Ascending aorta (tissue), 2 donors: Measurements from ENCODE around the gene ASTN1. TPM values are rescaled to one million over a fixed set of nuclear protein-coding genes. Genes with fewer than 3 reads are reported as not detected.

ENCODE experiments used
- DNase-seq, 2 donors: peaks; one replicate each; pipeline ENCODE4 v3.0.0-alpha.2; 2019; ENCODE audit warnings: low spot score in 2 of 2
- H3K27ac ChIP-seq, 2 donors: fragments of 200-600 bp; sonication (generic); one replicate each; pipeline ENCODE4 v1.5.1; 2016 to 2017; ENCODE audit warnings: mild to moderate bottlenecking in 1 of 2
- H3K27me3 ChIP-seq: fragments of 200-600 bp; sonication (generic); one replicate; pipeline ENCODE4 v1.5.1; 2017
- H3K36me3 ChIP-seq, 2 donors: fragments of 200-600 bp; sonication (generic); one replicate each; pipeline ENCODE4 v1.5.1; 2016
- H3K4me1 ChIP-seq, 2 donors: fragments of 200-600 bp; sonication (generic); one replicate each; pipeline ENCODE4 v1.5.1; 2016 to 2017; ENCODE audit warnings: mild to moderate bottlenecking in 1 of 2
- H3K4me3 ChIP-seq, 2 donors: fragments of 200-600 bp; sonication (generic); one replicate each; pipeline ENCODE4 v1.5.1; 2016 to 2017; ENCODE audit warnings: mild to moderate bottlenecking in 1 of 2
- H3K9me3 ChIP-seq, 2 donors: fragments of 200-600 bp; sonication (generic); one replicate each; pipeline ENCODE4 v1.5.1; 2016
- intact Hi-C: fragments of 100-400 bp; cut with DNase I; formaldehyde crosslinking; loops from one replicate; pipeline ENCODE4 v1.15.1; 2023
- total RNA-seq: library from RNA; depleted of rRNA; stranded (reverse); fragments of >200 nt; gene quantifications from one replicate; pipeline ENCODE4 v1.1.0, GENCODE V29; 2016
- TF ChIP-seq, protein P1 (sequence below), 3 experiments: fragments of 200-600 bp in 2 of 3; fragments of 450-650 bp in 1 of 3; sonication (generic) in 2 of 3; IDR thresholded peaks; one replicate each; pipeline ENCODE4 v1.5.1; 2016 to 2019; ENCODE audit warnings: antibody characterized with exemption in 3 of 3, mild to moderate bottlenecking in 1 of 3, moderate library complexity in 1 of 3

ASTN1 gene
- total RNA-seq, 1 donor from 2014 or later, result 0.32 TPM

DNA sequence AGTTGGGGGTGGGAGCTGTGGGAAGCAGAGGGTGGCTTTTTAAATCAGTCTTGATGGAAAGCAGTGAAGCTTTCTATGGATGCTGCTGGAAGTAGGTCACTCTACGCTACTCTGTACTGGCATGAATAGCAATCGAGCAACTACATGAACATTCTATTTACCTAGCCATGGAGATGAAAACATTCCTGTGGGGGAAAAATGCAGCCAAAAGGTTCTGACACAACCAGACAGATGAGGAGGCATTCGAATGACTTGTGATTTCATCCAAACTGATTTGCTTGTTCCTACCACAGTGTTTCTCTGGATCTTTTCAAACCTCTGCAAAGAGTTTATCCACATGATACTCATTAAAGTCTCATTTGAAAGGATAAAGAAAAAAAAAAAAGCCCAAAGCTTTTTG is 95.0 kb downstream of the ASTN1 start:
- Histone ChIP-seq H3K4me3 (no peak overlapping the region), H3K27me3 (no peaks in the 10 kb centered on the region), H3K9me3 (no peaks in the 10 kb centered on the region), H3K4me1 (no peaks in the 10 kb centered on the region), H3K27ac (no peak overlapping the region), H3K36me3 (no peaks in the 10 kb centered on the region)
- no peak for DNase-seq
- intact Hi-C loops, result no loop called here
- TF ChIP-seq, protein P1, sequence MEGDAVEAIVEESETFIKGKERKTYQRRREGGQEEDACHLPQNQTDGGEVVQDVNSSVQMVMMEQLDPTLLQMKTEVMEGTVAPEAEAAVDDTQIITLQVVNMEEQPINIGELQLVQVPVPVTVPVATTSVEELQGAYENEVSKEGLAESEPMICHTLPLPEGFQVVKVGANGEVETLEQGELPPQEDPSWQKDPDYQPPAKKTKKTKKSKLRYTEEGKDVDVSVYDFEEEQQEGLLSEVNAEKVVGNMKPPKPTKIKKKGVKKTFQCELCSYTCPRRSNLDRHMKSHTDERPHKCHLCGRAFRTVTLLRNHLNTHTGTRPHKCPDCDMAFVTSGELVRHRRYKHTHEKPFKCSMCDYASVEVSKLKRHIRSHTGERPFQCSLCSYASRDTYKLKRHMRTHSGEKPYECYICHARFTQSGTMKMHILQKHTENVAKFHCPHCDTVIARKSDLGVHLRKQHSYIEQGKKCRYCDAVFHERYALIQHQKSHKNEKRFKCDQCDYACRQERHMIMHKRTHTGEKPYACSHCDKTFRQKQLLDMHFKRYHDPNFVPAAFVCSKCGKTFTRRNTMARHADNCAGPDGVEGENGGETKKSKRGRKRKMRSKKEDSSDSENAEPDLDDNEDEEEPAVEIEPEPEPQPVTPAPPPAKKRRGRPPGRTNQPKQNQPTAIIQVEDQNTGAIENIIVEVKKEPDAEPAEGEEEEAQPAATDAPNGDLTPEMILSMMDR (IDR thresholded peaks at IDR 0.05), result no peak

DNA sequence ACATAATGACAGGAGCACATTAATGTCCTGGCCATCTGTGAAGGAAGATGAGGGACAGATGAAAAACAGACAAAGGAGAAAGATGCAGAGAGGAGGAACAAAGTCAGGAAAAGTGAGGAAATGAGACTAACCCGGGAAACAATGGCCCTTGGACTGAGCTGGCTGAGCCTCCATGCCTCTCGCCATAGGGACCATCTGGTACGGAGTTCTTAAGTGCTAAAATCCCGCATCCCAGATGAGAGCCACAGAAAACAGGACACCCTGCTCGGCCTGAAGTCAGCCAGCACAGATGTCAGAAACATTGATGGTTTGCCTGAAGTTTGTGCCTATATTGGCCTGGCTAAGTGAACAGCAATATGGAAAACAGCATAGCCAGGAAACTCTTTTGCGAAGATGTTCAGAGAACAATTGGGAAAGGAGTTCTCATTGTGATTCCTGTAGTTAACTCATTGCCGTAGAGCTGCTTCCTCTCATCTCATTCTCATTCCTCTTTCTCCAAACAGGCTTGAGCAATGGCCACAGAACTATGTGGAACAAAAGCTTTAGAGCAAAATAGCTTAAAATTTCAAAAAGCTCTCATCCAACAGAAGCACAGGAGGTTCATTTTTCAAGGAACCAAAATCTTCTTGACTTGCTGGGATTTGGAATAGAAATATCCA is 96.6 kb downstream of the ASTN1 start:
- no peaks in the 10 kb centered on the region for H3K9me3 ChIP-seq
- TF ChIP-seq, protein P1 (IDR thresholded peaks at IDR 0.05), result no peak
- no peak for DNase-seq
- no peaks in the 10 kb centered on the region for H3K4me1 ChIP-seq
- no peak overlapping the region for H3K4me3 ChIP-seq
- no peaks in the 10 kb centered on the region for H3K27me3 ChIP-seq
- H3K27ac ChIP-seq, result no peak overlapping the region
- H3K36me3 ChIP-seq, result no peaks in the 10 kb centered on the region
- intact Hi-C loops, result no loop called here

DNA sequence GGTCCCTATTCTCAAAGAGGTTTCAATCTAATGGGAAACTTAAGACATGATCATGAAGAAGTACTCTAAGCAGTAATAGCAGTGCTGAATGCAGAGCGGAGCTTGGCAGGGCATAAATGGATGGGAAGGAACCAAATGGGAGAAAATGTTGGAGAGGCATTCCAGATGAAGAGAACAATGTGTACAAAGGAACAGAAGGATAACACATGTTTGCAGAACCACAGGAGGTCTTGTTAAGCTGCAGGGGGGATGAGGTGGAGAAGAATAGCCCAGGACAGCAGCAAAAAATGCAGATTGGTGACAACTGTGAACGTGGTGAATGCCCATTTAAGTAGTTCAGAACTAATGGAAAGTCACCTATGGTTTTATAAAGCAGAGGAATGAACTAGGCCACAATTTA is 99.1 kb downstream of the ASTN1 start:
- Histone ChIP-seq H3K27me3 (no peaks in the 10 kb centered on the region), H3K4me1 (no peaks in the 10 kb centered on the region), H3K9me3 (no peaks in the 10 kb centered on the region), H3K27ac (no peak overlapping the region), H3K36me3 (no peaks in the 10 kb centered on the region), H3K4me3 (no peak overlapping the region)
- TF ChIP-seq, protein P1 (IDR thresholded peaks at IDR 0.05), result no peak
- no peak for DNase-seq
- intact Hi-C loops, result no loop called here

DNA sequence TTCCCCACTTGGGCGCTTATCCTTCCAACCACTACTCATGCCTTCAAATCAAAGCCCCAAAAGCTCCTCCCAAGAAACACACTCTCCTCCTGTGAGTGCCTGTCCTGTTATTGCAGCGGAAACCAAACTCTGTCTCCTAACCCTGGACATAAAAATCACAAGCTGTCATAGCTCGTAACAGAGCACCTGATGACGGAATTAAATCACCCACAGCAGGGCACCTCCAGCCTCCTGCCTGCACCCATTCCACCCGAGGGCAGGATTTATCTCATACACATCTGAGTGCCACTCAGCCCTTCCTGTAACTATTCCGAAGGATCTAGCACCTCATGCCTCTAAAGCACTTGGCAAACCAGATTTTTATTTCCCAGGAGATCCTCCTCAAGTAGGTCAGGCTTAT is 100.9 kb downstream of the ASTN1 start:
- no peak for DNase-seq
- Histone ChIP-seq H3K4me3 (no peak overlapping the region), H3K4me1 (no peaks in the 10 kb centered on the region), H3K27ac (no peak overlapping the region), H3K27me3 (no peaks in the 10 kb centered on the region), H3K9me3 (no peaks in the 10 kb centered on the region), H3K36me3 (no peaks in the 10 kb centered on the region)
- TF ChIP-seq, protein P1 (IDR thresholded peaks at IDR 0.05), result no peak
- intact Hi-C loops, result no loop called here

DNA sequence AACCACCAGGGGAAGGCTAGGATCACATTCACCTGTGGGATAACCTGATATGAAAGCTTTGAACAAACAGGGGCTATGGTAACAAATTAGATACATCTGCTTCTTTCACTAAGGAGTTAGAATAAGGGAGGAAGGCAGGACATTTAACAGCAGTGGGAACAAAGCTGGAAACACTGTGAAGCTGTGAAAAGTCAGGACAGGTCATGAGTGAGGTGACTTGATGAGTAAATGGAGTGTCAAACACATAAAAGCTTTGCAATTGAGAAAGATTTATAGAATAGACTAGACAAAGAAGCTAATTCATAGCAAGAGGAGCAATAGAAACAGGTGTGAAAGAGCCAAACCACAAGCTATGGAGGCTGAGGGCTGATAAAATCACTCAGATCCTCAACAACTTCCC is 110.0 kb downstream of the ASTN1 start:
- no peaks in the 10 kb centered on the region for H3K9me3 ChIP-seq
- no peaks in the 10 kb centered on the region for H3K27me3 ChIP-seq
- intact Hi-C loops, result no loop called here
- DNase-seq, result no peak
- no peak overlapping the region for H3K4me3 ChIP-seq
- no peaks in the 10 kb centered on the region for H3K4me1 ChIP-seq
- TF ChIP-seq, protein P1 (IDR thresholded peaks at IDR 0.05), result no peak
- H3K27ac ChIP-seq, result no peak overlapping the region
- H3K36me3 ChIP-seq, result no peaks in the 10 kb centered on the region

DNA sequence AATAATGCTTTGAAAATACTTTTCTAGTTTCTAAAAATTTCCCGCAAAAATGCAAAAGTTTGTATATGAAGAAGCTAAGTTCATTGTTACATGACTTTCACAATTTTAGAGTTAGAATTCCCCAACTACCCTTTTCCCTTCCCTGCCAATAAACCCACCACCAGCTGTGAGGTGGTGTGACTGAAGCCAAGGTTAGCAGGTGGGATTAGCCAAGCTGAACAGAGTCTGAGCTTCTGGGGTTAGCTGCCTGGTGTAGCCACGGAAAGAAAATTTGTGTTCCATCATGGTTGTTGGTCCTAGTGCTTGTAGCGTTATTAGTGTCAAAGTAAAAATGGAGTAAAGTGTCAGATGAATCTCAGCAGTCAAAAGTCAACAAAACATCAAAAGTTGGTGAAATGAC is 110.9 kb downstream of the ASTN1 start:
- H3K4me1 ChIP-seq, result no peaks in the 10 kb centered on the region
- DNase-seq, result no peak
- no peaks in the 10 kb centered on the region for H3K9me3 ChIP-seq
- intact Hi-C loops, result no loop called here
- no peaks in the 10 kb centered on the region for H3K27me3 ChIP-seq
- no peaks in the 10 kb centered on the region for H3K36me3 ChIP-seq
- TF ChIP-seq, protein P1 (IDR thresholded peaks at IDR 0.05), result no peak
- no peak overlapping the region for H3K4me3 ChIP-seq
- no peak overlapping the region for H3K27ac ChIP-seq
